HG03139 (cell line): ENCODE data around the gene MEIOB.

Source experiments
- ATAC-seq: cut with Tn5 transposase; IDR thresholded peaks from one replicate; pipeline ENCODE4 v1.9.1; 2021; ENCODE audit not compliant: unreplicated experiment

MEIOB gene

DNA sequence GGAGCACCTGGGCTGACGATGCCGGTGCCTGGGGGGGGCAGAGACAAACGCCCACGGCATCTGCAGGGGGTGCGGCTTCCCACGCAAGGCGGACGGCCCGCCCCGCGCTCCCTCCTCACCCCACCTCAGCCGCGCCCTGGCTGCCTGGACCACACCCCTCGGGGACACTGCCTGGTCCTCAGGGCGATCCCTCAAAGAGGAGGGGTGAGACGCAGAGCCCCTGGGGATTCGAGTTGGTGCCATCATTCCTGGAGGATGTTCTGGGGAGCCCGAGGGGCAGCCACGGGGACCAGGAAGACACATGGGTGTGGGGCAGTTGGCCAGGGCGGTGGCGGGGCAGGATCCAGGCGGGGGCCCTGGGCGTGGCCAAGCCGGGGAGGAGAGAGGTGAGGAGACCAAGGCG, 82.3 kb downstream of the MEIOB start:
- no peak for ATAC-seq

DNA sequence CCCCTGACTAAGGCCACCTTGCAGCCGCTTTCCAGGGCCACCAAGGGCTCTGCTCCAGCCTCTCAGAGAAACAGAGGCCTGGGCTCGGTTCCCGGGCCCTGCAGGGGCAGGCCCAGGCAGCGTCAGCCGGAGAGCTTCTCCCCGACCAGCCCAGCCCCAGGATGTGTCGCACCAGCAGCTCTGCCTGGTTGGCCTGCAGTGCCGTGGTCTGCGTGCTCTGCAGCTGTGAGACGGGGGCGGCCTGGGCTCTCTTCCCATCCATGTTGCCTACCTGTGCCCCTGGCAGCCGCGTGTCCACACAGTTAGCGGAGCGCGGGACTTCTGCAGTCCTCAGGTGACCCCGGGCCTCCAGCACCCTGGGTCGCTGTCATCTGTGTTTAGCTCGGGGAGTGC, 83.3 kb downstream of the MEIOB start:
- ATAC-seq, result no peak

DNA sequence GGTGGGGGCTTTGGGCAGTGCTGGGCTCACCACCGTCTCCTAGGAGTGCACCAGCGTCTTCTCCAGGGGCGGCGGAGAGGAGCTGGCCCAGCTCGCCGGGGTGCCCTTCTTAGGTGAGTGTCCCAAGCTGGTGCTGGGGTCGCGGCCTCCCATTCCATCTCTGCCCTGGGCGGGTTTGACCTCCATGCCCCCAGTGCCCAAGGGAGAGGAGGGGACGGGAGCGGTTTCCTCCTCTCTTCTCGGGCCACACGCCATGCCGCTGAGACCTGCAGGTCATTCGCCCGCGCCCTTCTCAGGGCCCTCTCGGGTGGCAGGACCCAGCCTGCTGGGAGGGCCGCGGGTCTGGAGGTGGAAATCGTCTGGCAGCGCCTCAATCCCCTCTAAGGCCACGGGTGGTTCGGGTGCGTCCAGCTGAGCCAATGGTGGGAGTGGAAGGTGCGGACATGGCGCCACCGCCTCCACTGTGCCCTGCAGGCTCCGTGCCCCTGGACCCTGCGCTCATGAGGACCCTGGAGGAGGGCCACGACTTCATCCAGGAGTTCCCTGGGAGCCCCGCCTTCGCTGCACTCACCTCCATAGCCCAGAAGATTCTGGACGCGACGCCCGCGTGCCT, 83.8 kb downstream of the MEIOB start:
- ATAC-seq, result no peak

DNA sequence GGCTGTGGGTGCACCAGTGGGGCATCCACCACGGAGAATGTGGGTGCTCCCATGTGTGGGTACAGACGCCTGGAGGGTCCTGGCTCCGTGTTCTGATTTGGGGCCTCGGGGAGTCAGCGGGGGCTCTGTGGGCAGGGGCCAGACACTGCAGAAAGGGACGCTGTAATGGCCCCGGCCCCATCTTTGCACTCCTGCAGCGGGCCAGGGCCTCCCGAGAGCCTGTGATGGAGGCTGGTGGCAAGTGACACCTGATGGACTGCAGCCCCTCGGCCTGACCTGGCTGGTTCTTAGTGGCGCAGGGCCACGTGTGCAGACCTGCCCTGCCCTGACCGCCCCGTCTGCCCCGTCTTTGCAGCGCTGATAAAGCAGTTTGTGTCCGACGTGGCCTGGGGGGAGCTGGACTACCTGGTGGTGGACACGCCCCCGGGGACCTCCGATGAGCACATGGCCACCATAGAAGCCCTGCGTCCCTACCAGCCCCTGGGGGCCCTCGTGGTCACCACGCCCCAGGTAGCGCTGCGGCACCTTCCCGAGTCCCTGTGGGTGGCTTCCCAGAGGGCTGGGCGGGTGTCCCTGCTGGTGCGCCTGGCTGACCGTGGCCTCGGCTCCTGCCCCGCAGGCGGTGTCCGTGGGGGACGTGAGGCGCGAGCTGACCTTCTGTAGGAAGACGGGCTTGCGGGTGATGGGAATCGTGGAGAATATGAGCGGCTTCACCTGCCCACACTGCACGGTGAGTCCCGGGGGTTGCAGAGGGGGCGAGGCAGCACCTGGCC, 84.5 kb downstream of the MEIOB start:
- no peak for ATAC-seq

DNA sequence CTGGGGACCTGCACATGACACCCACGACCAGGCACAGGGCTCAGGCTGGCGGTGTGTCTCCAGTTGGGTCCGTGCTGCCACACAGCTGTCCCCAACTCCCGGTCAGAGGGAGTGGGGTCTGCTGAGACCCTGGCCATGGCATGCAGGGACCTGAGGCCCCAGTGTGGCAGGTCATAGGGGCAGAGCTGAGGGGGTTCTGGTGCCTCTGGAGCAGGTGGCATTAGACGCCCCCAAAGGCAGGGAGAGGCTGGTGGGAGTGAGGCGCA, 85.0 kb downstream of the MEIOB start:
- ATAC-seq, result no peak

DNA sequence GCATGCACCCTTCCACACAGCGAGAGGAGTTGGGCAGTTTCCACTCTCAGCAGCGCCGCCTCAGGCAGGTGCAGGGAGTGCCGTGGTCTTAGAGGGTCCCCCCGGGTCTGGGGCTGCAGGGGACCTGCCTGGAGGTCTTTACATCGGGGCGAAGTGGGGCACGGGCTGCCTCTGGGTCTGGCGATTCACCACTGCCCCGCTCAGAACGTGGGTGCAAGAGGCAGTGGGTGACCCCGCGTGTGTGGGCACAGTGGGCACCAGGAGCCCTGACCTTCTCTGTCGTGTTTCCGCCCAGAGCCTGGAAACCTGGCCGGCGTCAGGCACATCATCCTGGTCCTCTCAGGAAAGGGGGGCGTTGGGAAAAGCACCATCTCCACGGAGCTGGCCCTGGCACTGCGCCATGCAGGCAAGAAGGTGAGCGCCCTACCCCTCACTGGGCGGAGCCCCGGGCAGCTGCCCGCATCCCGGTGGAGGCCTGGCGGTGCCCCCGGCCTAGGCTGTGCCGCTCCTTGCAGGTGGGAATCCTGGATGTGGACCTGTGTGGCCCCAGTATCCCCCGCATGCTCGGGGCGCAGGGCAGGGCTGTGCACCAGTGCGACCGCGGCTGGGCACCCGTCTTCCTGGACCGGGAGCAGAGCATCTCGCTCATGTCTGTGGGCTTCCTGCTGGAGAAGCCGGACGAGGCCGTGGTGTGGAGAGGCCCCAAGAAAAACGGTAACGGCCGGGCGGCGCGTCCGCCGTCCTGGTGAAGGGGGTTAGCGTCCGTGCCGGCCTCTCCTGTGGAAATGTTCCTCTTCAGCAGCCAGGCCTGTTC, 85.5 kb downstream of the MEIOB start:
- no peak for ATAC-seq

DNA sequence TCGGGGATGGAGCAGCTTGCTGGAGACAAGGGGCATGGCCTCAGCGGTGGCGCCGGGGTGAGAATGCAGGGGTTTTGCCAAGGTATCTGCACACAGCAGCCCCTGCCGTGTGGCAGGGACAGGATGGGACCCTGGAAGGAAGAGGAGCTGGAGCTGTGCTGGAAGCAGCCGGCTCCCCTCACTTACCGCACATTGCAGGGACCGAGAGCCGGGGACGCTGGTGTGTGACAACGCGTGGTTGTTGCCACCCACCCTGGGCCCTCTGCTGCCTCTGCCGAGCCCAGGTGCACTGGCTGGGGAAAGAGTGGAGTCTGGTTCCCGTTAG, 86.2 kb downstream of the MEIOB start:
- no peak for ATAC-seq

DNA sequence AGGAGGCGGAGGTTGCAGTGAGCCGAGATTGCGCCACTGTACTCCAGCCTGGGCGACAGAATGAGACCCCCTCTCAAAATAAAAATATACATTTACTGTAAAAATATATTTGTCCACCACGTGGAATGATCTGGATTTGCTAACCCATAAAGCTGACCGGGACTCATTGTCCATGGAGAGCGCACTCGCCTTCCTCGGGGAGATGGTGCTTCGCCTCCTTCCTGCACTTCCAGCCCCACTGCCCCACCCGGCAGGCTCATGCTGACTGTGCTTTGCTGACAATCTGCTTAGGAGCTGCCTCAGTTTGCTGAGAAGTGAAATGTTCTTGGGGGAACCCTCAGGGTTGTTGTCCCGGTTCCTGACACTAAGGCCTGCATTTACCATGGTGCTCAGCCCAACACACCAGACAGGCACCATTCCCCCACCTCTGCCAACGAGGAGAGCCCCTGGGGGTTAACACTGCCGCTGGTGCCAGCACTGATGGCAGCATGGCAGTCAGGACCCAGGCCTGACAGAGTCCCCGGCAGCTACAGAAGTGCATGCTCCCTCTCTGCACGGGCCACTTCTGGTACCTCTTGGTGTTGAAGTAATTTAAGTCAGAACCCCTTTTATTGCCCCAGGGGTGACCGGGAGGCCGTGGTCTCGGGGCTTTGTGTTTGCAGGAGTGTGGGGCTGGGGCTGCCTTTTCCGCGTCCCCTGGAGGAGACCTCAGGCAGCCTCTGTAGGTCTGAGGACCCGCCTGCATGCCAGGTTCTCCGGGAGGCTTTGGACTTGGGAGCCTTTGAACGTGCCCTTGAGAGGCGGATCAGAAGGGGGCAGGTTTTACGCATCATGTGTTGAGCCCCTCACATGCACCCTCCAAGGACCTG, 86.8 kb downstream of the MEIOB start:
- ATAC-seq, result no peak
